SK-N-SH (cell line): ENCODE measurements around the gene TTC28.

Experiments used
- EZH2phosphoT487 ChIP-seq: fragments of 200-600 bp; sonication (generic); IDR thresholded peaks from 2 replicates; pipeline ENCODE4 v1.6.1; 2017; ENCODE audit warnings: low read depth, mixed run types, mild to moderate bottlenecking, antibody characterized with exemption, moderate library complexity, borderline replicate concordance
- NRF1 ChIP-seq: IDR thresholded peaks from 2 replicates; pipeline ENCODE4 v1.6.1; 2012; ENCODE audit warnings: low read depth, mild to moderate bottlenecking, low read length
- TF ChIP-seq, protein P1 (sequence below): fragments of 200-600 bp; sonication (generic); IDR thresholded peaks from 2 replicates; pipeline ENCODE4 v1.6.1; 2017; ENCODE audit warnings: antibody characterized with exemption, mild to moderate bottlenecking, moderate library complexity
- TF ChIP-seq, protein P2 (sequence below): IDR thresholded peaks from 2 replicates; pipeline ENCODE4 v1.6.1; 2012; ENCODE audit warnings: mild to moderate bottlenecking, low read depth, low read length, moderate library complexity

DNA sequence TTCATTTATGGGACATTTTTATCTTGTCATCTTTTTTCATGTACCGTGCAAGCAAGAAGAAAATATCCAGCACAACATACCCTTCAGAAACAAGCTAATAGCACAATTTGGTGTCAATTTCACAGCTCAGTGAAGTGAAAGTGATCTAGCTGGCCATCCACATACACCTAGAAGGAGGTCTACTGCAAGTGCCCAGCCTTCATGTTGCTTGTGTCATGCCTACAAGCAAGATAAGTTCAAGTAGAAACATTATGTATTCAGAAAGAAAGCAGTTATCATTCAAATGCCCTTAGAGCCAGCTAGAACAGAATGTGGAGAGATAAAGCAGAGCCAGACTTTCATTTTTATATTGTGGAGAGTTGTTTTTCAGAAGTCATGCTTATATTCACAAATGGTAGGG is 434.9 kb downstream of the TTC28 start:
- TF ChIP-seq, protein P1, sequence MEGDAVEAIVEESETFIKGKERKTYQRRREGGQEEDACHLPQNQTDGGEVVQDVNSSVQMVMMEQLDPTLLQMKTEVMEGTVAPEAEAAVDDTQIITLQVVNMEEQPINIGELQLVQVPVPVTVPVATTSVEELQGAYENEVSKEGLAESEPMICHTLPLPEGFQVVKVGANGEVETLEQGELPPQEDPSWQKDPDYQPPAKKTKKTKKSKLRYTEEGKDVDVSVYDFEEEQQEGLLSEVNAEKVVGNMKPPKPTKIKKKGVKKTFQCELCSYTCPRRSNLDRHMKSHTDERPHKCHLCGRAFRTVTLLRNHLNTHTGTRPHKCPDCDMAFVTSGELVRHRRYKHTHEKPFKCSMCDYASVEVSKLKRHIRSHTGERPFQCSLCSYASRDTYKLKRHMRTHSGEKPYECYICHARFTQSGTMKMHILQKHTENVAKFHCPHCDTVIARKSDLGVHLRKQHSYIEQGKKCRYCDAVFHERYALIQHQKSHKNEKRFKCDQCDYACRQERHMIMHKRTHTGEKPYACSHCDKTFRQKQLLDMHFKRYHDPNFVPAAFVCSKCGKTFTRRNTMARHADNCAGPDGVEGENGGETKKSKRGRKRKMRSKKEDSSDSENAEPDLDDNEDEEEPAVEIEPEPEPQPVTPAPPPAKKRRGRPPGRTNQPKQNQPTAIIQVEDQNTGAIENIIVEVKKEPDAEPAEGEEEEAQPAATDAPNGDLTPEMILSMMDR, result no peak
- TF ChIP-seq, protein P2, sequence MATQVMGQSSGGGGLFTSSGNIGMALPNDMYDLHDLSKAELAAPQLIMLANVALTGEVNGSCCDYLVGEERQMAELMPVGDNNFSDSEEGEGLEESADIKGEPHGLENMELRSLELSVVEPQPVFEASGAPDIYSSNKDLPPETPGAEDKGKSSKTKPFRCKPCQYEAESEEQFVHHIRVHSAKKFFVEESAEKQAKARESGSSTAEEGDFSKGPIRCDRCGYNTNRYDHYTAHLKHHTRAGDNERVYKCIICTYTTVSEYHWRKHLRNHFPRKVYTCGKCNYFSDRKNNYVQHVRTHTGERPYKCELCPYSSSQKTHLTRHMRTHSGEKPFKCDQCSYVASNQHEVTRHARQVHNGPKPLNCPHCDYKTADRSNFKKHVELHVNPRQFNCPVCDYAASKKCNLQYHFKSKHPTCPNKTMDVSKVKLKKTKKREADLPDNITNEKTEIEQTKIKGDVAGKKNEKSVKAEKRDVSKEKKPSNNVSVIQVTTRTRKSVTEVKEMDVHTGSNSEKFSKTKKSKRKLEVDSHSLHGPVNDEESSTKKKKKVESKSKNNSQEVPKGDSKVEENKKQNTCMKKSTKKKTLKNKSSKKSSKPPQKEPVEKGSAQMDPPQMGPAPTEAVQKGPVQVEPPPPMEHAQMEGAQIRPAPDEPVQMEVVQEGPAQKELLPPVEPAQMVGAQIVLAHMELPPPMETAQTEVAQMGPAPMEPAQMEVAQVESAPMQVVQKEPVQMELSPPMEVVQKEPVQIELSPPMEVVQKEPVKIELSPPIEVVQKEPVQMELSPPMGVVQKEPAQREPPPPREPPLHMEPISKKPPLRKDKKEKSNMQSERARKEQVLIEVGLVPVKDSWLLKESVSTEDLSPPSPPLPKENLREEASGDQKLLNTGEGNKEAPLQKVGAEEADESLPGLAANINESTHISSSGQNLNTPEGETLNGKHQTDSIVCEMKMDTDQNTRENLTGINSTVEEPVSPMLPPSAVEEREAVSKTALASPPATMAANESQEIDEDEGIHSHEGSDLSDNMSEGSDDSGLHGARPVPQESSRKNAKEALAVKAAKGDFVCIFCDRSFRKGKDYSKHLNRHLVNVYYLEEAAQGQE, result no peak
- TF ChIP-seq NRF1 (no peak), EZH2phosphoT487 (no peak)
